Measurements from ENCODE around the gene ANGPTL4. TPM values are rescaled to one million over a fixed set of nuclear protein-coding genes. Genes with fewer than 3 reads are reported as not detected.

ANGPTL4 gene
- total and polyA plus RNA-seq, 2 of the 13 experiments (the other 11 are each of a cell fraction or from before 2014, with no cell fraction given), result 0.80 to 21.7 TPM

- TF ChIP-seq ATF3 (CRISPR knock-in tag; IDR thresholded peaks at IDR 0.05), result peak; percentile 82
- peak; percentile 35; the same call in 1 of the 2 replicates for TF ChIP-seq FOXP4 (CRISPR knock-in tag; IDR thresholded peaks at IDR 0.05)
- no peak for TF ChIP-seq ISL2 (CRISPR knock-in tag; IDR thresholded peaks at IDR 0.05)
- TF ChIP-seq ZNF317 (CRISPR knock-in tag; IDR thresholded peaks at IDR 0.05), result no peak
- TF ChIP-seq HMGXB3 (CRISPR knock-in tag; IDR thresholded peaks at IDR 0.05; ENCODE audit: borderline replicate concordance), result no peak
- TF ChIP-seq PHF21A (CRISPR knock-in tag; IDR thresholded peaks at IDR 0.05), result peak; percentile 56
- no peak for TF ChIP-seq RNF219 (CRISPR knock-in tag; IDR thresholded peaks at IDR 0.05)
- no peak for TF ChIP-seq TCF7L2 (IDR thresholded peaks at IDR 0.05; ENCODE audit: low read depth, low read length)
- TF ChIP-seq ZNF260 (CRISPR knock-in tag; IDR thresholded peaks at IDR 0.05; ENCODE audit: borderline replicate concordance, low read depth), result no peak
- no peak for TF ChIP-seq RFXANK (CRISPR knock-in tag; IDR thresholded peaks at IDR 0.05)
- no peak for TF ChIP-seq KLF11 (CRISPR knock-in tag; IDR thresholded peaks at IDR 0.05)
- TF ChIP-seq ZNF318 (CRISPR knock-in tag; IDR thresholded peaks at IDR 0.05), result no peak
- no peak for TF ChIP-seq ZFP90 (CRISPR knock-in tag; IDR thresholded peaks at IDR 0.05; ENCODE audit: borderline replicate concordance)
These were observed 59.9 kb downstream of the ANGPTL4 start (continued) for GRCh38 chr19:8423817-8424223.
